Fibroblast of villous mesenchyme (primary cell): ENCODE measurements around the gene RMP24.
A peak's percentile ranks its signal among the peaks of the same experiment; 100 is the strongest.

ENCODE experiments used
- DNase-seq: peaks from one replicate; pipeline ENCODE4 v3.0.0-alpha.2; 2010; ENCODE audit warnings: low read depth
- H3K4me3 ChIP-seq: 2 replicates; pipeline ENCODE4 v1.5.1; 2011; ENCODE audit warnings: low read depth, mild to moderate bottlenecking, low read length
- CTCF ChIP-seq: IDR thresholded peaks from 2 replicates; pipeline ENCODE4 v1.5.1; 2012; ENCODE audit warnings: low read depth, mild to moderate bottlenecking, low read length; ENCODE audit not compliant: insufficient read depth

RMP24 gene

DNA sequence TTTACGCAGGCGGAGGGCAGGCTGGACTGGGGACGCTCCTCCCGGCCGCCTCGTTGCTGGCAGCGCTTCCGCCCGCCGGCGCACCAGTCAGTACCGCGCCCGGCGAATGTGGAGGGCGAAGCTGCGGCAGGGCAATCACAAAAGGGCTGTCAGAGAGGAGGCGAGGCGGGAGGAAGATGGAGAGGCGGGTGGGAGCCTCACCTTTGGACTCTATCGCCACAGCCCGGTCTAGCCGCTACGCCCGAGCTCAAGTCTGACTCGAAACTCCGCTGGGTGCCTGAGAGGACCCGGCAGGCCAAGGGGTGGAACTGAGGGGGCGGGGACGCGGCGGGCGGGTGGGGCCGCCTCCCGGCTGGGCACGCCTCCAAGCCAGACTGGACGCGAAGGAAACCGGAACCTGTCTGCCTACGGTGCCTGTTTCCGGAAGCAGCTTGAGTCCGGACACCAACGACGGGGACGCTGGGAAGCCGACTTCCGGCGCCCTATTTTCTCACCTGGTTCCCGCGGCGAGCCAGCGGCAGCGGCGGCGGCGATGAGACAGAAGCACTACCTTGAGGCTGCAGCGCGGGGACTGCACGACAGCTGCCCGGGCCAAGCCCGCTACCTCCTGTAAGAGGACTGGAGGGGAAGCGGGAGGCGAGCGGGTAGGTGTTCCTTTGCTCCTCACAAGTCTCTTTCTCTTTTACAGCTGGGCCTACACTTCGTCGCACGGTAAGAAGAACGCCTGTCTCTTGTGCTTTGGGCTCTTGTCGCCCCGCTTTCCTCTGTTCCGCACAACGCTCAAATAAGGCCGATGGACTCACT lies at the start of gene RMP24:
RMP24 (plus strand) TSS at position 483 of the 804 bp plus-strand sequence.
- peak within 1 kb of the TSS; percentile 73 for H3K4me3 ChIP-seq
- TF ChIP-seq CTCF = no peak
- peak; percentile 96 for DNase-seq

- no peak for DNase-seq
- TF ChIP-seq CTCF = no peak
- H3K4me3 ChIP-seq = no peak overlapping the region
Measured at GRCh38 chr18:35923939-35924684, 48.4 kb upstream of the RMP24 start.

DNA sequence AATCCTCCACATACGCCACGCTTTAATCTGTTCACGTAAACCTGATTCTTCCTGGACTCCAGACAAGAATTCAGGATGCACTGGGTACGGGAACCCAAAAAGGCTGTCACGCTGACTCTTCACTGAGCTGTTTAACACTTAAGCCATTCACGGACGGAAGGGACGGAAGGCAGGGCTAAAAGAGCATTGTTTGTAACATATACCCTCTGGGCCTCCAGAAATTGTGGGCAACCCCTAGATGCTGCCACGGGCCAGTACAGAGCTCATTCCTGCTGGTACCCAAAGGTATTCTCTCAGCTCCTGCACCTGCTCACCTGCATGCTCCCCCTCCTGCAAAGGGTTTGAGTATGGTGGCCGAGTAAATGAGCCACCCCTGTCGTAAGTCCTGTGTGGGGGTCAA lies 45.6 kb upstream of the RMP24 start:
- DNase-seq = no peak
- H3K4me3 ChIP-seq = no peak overlapping the region
- TF ChIP-seq CTCF = no peak

- no peak for DNase-seq
Measured at GRCh38 chr18:35927430-35927829, 45.0 kb upstream of the RMP24 start.

GRCh38 chr18:35933982-35934381 lies 38.5 kb upstream of the RMP24 start:
- DNase-seq = no peak
- no peak for TF ChIP-seq CTCF

More at GRCh38 chr18:35927430-35927829, 45.0 kb upstream of the RMP24 start:
- no peak overlapping the region for H3K4me3 ChIP-seq
- no peak for TF ChIP-seq CTCF

DNA sequence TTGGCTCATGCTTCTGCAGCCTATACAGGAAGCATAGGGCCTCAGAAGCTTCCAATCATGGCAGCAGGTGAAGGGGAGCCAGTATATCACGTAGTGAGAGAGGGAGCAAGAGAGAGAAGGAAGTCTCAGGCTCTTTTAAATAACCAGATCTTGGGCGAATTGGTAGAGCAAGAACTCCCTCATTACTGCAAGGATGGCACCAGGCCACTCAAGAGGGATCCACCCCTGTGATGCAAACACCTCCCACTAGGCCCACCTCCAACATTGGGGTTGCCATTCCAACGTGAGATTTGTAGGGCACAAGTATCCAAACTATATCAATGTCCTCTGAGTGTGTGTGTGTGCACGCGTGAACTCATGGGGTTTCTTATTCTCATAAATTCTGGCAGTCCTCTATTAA lies 37.6 kb upstream of the RMP24 start:
- DNase-seq = no peak
- TF ChIP-seq CTCF = no peak
- no peak overlapping the region for H3K4me3 ChIP-seq

More at GRCh38 chr18:35933982-35934381, 38.5 kb upstream of the RMP24 start:
- H3K4me3 ChIP-seq = no peak overlapping the region
